SU-DHL-6 (cell line): ENCODE measurements around the gene MEF2A.

Experiments used
- EZH2phosphoT487 ChIP-seq: fragments of 200-600 bp; sonication (generic), shearing (Covaris generic); conservative IDR thresholded peaks from 2 replicates; pipeline ENCODE4 v1.6.1; 2018; ENCODE audit warnings: mild to moderate bottlenecking, antibody characterized with exemption, low read length, moderate library complexity, mixed read lengths
- TF ChIP-seq, protein P1 (sequence below): fragments of 200-600 bp; sonication (generic); IDR thresholded peaks from one replicate; pipeline ENCODE4 v1.5.1; 2017; ENCODE audit warnings: antibody characterized with exemption, mild to moderate bottlenecking, low read length, moderate library complexity; ENCODE audit not compliant: insufficient read depth, poor library complexity, severe bottlenecking

DNA sequence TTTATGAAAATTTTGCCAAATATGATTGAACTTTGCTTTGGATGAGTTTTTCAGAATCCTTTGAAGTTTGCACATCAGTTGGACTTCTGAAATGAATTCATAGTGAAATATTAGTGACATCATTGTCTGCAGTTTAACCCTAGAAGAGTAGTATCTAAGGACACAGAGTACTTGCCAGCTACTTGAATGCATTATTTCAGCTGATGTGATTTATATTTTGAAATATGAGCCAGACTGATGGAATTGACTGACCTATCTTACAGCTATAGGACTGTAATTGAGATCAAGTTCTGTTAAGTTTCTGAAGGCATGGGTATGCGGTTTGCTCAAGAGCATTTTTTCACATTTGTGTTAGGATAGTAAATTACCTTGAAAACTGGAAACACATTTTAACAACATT lies 116.2 kb downstream of the MEF2A start:
- TF ChIP-seq, protein P1, sequence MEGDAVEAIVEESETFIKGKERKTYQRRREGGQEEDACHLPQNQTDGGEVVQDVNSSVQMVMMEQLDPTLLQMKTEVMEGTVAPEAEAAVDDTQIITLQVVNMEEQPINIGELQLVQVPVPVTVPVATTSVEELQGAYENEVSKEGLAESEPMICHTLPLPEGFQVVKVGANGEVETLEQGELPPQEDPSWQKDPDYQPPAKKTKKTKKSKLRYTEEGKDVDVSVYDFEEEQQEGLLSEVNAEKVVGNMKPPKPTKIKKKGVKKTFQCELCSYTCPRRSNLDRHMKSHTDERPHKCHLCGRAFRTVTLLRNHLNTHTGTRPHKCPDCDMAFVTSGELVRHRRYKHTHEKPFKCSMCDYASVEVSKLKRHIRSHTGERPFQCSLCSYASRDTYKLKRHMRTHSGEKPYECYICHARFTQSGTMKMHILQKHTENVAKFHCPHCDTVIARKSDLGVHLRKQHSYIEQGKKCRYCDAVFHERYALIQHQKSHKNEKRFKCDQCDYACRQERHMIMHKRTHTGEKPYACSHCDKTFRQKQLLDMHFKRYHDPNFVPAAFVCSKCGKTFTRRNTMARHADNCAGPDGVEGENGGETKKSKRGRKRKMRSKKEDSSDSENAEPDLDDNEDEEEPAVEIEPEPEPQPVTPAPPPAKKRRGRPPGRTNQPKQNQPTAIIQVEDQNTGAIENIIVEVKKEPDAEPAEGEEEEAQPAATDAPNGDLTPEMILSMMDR: no peak
- TF ChIP-seq EZH2phosphoT487: no peak
